HL-60/S4 treated with phorbol 12-myristate 13-acetate at 8.2 ng/mL for 4 days and 3 days (cell line): Measurements from ENCODE around the gene PGGHG.

Experiments
- in situ Hi-C: fragments of 300-500 bp; cut with MboI; formaldehyde crosslinking; loops from 2 replicates; pipeline ENCODE4 v1.15.0; 2022; ENCODE audit warnings: low sequenced_read_pairs

Gene PGGHG

GRCh38 chr11:288478-289397 lies at the start of gene PGGHG:
TSS of gene PGGHG (plus strand) at chr11:289126. CDS start at chr11:289817, 691 bp downstream.
- in situ Hi-C loops = no loop called here

GRCh38 chr11:240315-240714 lies 48.6 kb upstream of the PGGHG start:
- in situ Hi-C loops = no loop called here

- in situ Hi-C loops = no loop called here
These were observed 47.3 kb upstream of the PGGHG start for GRCh38 chr11:241634-242033.

- in situ Hi-C loops = no loop called here
These were observed 44.5 kb upstream of the PGGHG start for GRCh38 chr11:244376-244775.

GRCh38 chr11:249062-249461 lies 39.9 kb upstream of the PGGHG start:
- in situ Hi-C loops = no loop called here

- in situ Hi-C loops = no loop called here
These were observed 38.7 kb upstream of the PGGHG start for GRCh38 chr11:250274-250673.

GRCh38 chr11:250740-251299 lies 38.1 kb upstream of the PGGHG start:
- in situ Hi-C loops = no loop called here

GRCh38 chr11:251550-251949 lies 37.4 kb upstream of the PGGHG start:
- in situ Hi-C loops = no loop called here

- in situ Hi-C loops = no loop called here
These were observed 36.3 kb upstream of the PGGHG start for GRCh38 chr11:252666-253065.

GRCh38 chr11:253160-253885 lies 35.6 kb upstream of the PGGHG start:
- in situ Hi-C loops = no loop called here

GRCh38 chr11:253886-254270 lies 35.0 kb upstream of the PGGHG start:
- in situ Hi-C loops = no loop called here

GRCh38 chr11:255176-255575 lies 33.8 kb upstream of the PGGHG start:
- in situ Hi-C loops = no loop called here

- in situ Hi-C loops = no loop called here
These were observed 33.1 kb upstream of the PGGHG start for GRCh38 chr11:255816-256215.

GRCh38 chr11:256952-257737 lies 31.8 kb upstream of the PGGHG start:
- in situ Hi-C loops = no loop called here

- in situ Hi-C loops = no loop called here
These were observed 31.0 kb upstream of the PGGHG start for GRCh38 chr11:257766-258493.

- in situ Hi-C loops = no loop called here
These were observed 29.5 kb upstream of the PGGHG start for GRCh38 chr11:259413-259812.

- in situ Hi-C loops = no loop called here
These were observed 27.3 kb upstream of the PGGHG start for GRCh38 chr11:261624-262023.

- in situ Hi-C loops = no loop called here
These were observed 22.1 kb upstream of the PGGHG start for GRCh38 chr11:266676-267439.

GRCh38 chr11:267491-267994 lies 21.4 kb upstream of the PGGHG start:
- in situ Hi-C loops = no loop called here
